Sigmoid colon (tissue), 4 donors: ENCODE measurements around the gene DHX32.

Experiments used
- POLR2A ChIP-seq, 2 donors: fragments of 450-650 bp; IDR thresholded peaks; one replicate each; pipeline ENCODE4 v1.6.1; 2016; ENCODE audit warnings: antibody characterized with exemption in 2 of 2, mild to moderate bottlenecking in 2 of 2, moderate library complexity in 2 of 2
- POLR2AphosphoS5 ChIP-seq, 4 donors: sonication (generic); formaldehyde crosslinking; IDR thresholded peaks; one replicate each; pipeline ENCODE4 v1.6.1; 2017; ENCODE audit warnings: antibody characterized with exemption in 4 of 4
- TF ChIP-seq, protein P1 (sequence below), 4 experiments: fragments of 450-650 bp in 3 of 4; fragments of 200-600 bp in 1 of 4; IDR thresholded peaks; one replicate each; pipeline ENCODE4 v1.5.1; 2016 to 2019; ENCODE audit warnings: antibody characterized with exemption in 4 of 4, mild to moderate bottlenecking in 3 of 4, moderate library complexity in 2 of 4

- TF ChIP-seq POLR2A (IDR thresholded peaks at IDR 0.05) (no peak), POLR2AphosphoS5 (IDR thresholded peaks at IDR 0.05) (no peak)
- TF ChIP-seq, protein P1, sequence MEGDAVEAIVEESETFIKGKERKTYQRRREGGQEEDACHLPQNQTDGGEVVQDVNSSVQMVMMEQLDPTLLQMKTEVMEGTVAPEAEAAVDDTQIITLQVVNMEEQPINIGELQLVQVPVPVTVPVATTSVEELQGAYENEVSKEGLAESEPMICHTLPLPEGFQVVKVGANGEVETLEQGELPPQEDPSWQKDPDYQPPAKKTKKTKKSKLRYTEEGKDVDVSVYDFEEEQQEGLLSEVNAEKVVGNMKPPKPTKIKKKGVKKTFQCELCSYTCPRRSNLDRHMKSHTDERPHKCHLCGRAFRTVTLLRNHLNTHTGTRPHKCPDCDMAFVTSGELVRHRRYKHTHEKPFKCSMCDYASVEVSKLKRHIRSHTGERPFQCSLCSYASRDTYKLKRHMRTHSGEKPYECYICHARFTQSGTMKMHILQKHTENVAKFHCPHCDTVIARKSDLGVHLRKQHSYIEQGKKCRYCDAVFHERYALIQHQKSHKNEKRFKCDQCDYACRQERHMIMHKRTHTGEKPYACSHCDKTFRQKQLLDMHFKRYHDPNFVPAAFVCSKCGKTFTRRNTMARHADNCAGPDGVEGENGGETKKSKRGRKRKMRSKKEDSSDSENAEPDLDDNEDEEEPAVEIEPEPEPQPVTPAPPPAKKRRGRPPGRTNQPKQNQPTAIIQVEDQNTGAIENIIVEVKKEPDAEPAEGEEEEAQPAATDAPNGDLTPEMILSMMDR (IDR thresholded peaks at IDR 0.05) = no peak
These were observed 64.5 kb downstream of the DHX32 start for GRCh38 chr10:125816548-125816947.
